ENCODE results near the gene SRC. TPM values are rescaled to one million over a fixed set of nuclear protein-coding genes. Genes with fewer than 3 reads are reported as not detected.

Gene SRC
- total RNA-seq, 1 donor from 2014 or later = 5.0 TPM

- intact Hi-C loops (cut with DNase I) = no loop called here
- DNase-seq (ENCODE audit: low spot score) = peak; percentile 39
These were observed 31.8 kb upstream of the SRC start for GRCh38 chr20:37314099-37314498.

GRCh38 chr20:37314617-37315016 is 31.3 kb upstream of the SRC start:
- intact Hi-C loops (cut with DNase I) = no loop called here
- DNase-seq (ENCODE audit: low spot score) = no peak

GRCh38 chr20:37315021-37315451 is 30.9 kb upstream of the SRC start:
- intact Hi-C loops (cut with DNase I) = no loop called here
- peak; percentile 81 for DNase-seq (ENCODE audit: low spot score)

GRCh38 chr20:37315452-37316110 is 30.4 kb upstream of the SRC start:
- intact Hi-C loops (cut with DNase I) = no loop called here
- peak; percentile 59 for DNase-seq (ENCODE audit: low spot score)

GRCh38 chr20:37316116-37316774 is 29.7 kb upstream of the SRC start:
- peak; percentile 66 for DNase-seq (ENCODE audit: low spot score)
- intact Hi-C loops (cut with DNase I) = no loop called here

GRCh38 chr20:37316775-37317170 is 29.2 kb upstream of the SRC start:
- DNase-seq (ENCODE audit: low spot score) = no peak
- intact Hi-C loops (cut with DNase I) = no loop called here

GRCh38 chr20:37317316-37317715 is 28.6 kb upstream of the SRC start:
- intact Hi-C loops (cut with DNase I) = no loop called here
- peak; percentile 57 for DNase-seq (ENCODE audit: low spot score)

- intact Hi-C loops (cut with DNase I) = no loop called here
- DNase-seq (ENCODE audit: low spot score) = peak; percentile 22
These were observed 27.8 kb upstream of the SRC start for GRCh38 chr20:37317994-37318640.

- intact Hi-C loops (cut with DNase I) = no loop called here
- DNase-seq (ENCODE audit: low spot score) = peak; percentile 9
These were observed 26.7 kb upstream of the SRC start for GRCh38 chr20:37319151-37319671.

GRCh38 chr20:37323985-37324384 is 22.0 kb upstream of the SRC start:
- DNase-seq (ENCODE audit: low spot score) = no peak
- intact Hi-C loops (cut with DNase I) = no loop called here

- peak; percentile 49 for DNase-seq (ENCODE audit: low spot score)
These were observed 20.7 kb upstream of the SRC start for GRCh38 chr20:37325206-37325605.

GRCh38 chr20:37326666-37327065 is 19.3 kb upstream of the SRC start:
- DNase-seq (ENCODE audit: low spot score) = no peak
- intact Hi-C loops (cut with DNase I) = no loop called here

More at GRCh38 chr20:37325206-37325605, 20.7 kb upstream of the SRC start:
- intact Hi-C loops (cut with DNase I) = no loop called here

GRCh38 chr20:37327748-37328147 is 18.2 kb upstream of the SRC start:
- DNase-seq (ENCODE audit: low spot score) = no peak
- intact Hi-C loops (cut with DNase I) = no loop called here

GRCh38 chr20:37328149-37328945 is 17.6 kb upstream of the SRC start:
- DNase-seq (ENCODE audit: low spot score) = no peak
- intact Hi-C loops (cut with DNase I) = no loop called here

GRCh38 chr20:37329481-37330165 is 16.3 kb upstream of the SRC start:
- DNase-seq (ENCODE audit: low spot score) = no peak
- intact Hi-C loops (cut with DNase I) = no loop called here

GRCh38 chr20:37330316-37330715 is 15.6 kb upstream of the SRC start:
- DNase-seq (ENCODE audit: low spot score) = no peak
- intact Hi-C loops (cut with DNase I) = no loop called here

GRCh38 chr20:37331060-37331857 is 14.7 kb upstream of the SRC start:
- intact Hi-C loops (cut with DNase I) = no loop called here
- no peak for DNase-seq (ENCODE audit: low spot score)

GRCh38 chr20:37333130-37333847 is 12.7 kb upstream of the SRC start:
- no peak for DNase-seq (ENCODE audit: low spot score)
- intact Hi-C loops (cut with DNase I) = no loop called here
